ENCODE results near the gene DLGAP1. TPM values are rescaled to one million over a fixed set of nuclear protein-coding genes. Genes with fewer than 3 reads are reported as not detected.

The DLGAP1 gene
- total and polyA plus RNA-seq, 2 of the 4 experiments (the other 2 are of a cell fraction), result under 0.01 to 0.09 TPM

DNA sequence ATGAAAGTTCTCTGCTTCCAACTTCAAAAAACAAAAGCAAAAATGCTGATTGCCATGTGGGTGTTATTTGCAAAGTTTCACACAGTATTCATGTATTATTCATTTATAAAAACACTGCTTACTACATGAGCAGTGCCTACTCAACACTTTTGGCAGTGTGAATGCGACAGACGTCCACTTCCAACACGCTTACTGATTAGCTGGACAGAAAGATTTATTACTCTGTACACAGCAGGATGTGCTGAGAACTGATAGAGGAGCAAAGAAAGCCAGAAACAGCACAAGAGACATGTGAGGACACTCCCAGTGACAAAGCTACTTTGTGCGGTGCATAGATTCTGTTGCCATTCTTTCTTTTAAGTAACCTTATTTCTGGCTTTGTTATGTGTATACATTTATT, 258.8 kb downstream of the DLGAP1 start:
- Histone ChIP-seq H3K9me3 (ENCODE audit: control insufficient read depth, insufficient read depth, low read length) (no peaks in the 10 kb centered on the region; the same call in 1 of the 2 replicates), H3K79me1 (ENCODE audit: low read depth in 1 of 2, low read length in 2 of 2) (no peaks in the 10 kb centered on the region), H3K4me3 (ENCODE audit: insufficient read depth, low read depth, low read length) (no peak overlapping the region), H3K14ac (replicated peaks; ENCODE audit: low read depth, low read length) (no peak overlapping the region), H3K4ac (ENCODE audit: low read depth, low read length) (no peak overlapping the region), H3K4me2 (ENCODE audit: low read depth, low read length) (no peak overlapping the region), H3K18ac (ENCODE audit: low read depth, low read length) (no peak overlapping the region), H2BK15ac (ENCODE audit: low read depth, low read length) (no peak overlapping the region), H3K27me3 (ENCODE audit: control insufficient read depth, insufficient read depth, low read length) (no peaks in the 10 kb centered on the region), H4K5ac (ENCODE audit: low read depth, low read length) (no peak overlapping the region), H4K91ac (ENCODE audit: insufficient read depth, low read depth, low read length) (no peak overlapping the region), H3K56ac (ENCODE audit: extremely low read depth, insufficient read depth, low read length) (no peak overlapping the region), H2AK9ac (replicated peaks; ENCODE audit: low read depth, low read length, poor library complexity) (no peak overlapping the region), H2BK20ac (ENCODE audit: low read depth, low read length) (no peak overlapping the region), H2BK5ac (ENCODE audit: low read depth, low read length, poor library complexity, severe bottlenecking) (no peak overlapping the region), H2AFZ (replicated peaks; ENCODE audit: low read length, poor library complexity) (no peak overlapping the region), H3K23ac (ENCODE audit: low read depth, low read length) (no peak overlapping the region), H4K8ac (ENCODE audit: low read depth in 2 of 2, low read length in 2 of 2) (no peak overlapping the region), H4K20me1 (ENCODE audit: insufficient read depth, low read length) (no peaks in the 10 kb centered on the region), H3K36me3 (ENCODE audit: control insufficient read depth, insufficient read depth, low read length) (no peaks in the 10 kb centered on the region), H3K9ac (ENCODE audit: low read depth, low read length) (no peak overlapping the region), H3K27ac (ENCODE audit: insufficient read depth, low read length) (no peak overlapping the region), H3K4me1 (ENCODE audit: control insufficient read depth, insufficient read depth, low read length) (no peaks in the 10 kb centered on the region), H3K9me1 (ENCODE audit: insufficient read depth, low read length) (no peaks in the 10 kb centered on the region), H2AK5ac (ENCODE audit: low read depth, low read length) (no peak overlapping the region), H2BK120ac (ENCODE audit: low read depth, low read length) (no peak overlapping the region)
- intact Hi-C loops (cut with micrococcal nuclease), result no loop called here
- in situ Hi-C loops (cut with MboI; ENCODE audit: low sequenced_read_pairs), result loop anchor here (10.0 kb wide), 1 partner anchor 58 kb away; no protein-coding TSS in a partner anchor
- DNase-seq (no peak), ATAC-seq (ENCODE audit: low read depth) (no peak)
- BruUV-seq (replicated peaks), result no TSS peak
- ChIA-PET CTCF (no interaction called here), POLR2A (ENCODE audit: unreplicated experiment) (no interaction called here)
- dilution Hi-C loops (cut with HindIII; ENCODE audit: low sequenced_read_pairs, unreplicated experiment), result no loop called here
- no peak for TF ChIP-seq RFX5 (IDR thresholded peaks at IDR 0.05; ENCODE audit: low read depth, low read length)
- no peak for TF ChIP-seq CHD1 (IDR thresholded peaks at IDR 0.05; ENCODE audit: low read depth, low read length)
- no peak for TF ChIP-seq SMC3 (IDR thresholded peaks at IDR 0.05; ENCODE audit: low read depth, low read length)
- no peak for TF ChIP-seq CEBPB (IDR thresholded peaks at IDR 0.05; ENCODE audit: low read depth, low read length)
- TF ChIP-seq MXI1 (IDR thresholded peaks at IDR 0.05; ENCODE audit: borderline replicate concordance, low read depth, low read length), result no peak
- TF ChIP-seq MAZ (IDR thresholded peaks at IDR 0.05; ENCODE audit: borderline replicate concordance, low read depth, low read length), result no peak
- TF ChIP-seq FOS (IDR thresholded peaks at IDR 0.05; ENCODE audit: low read depth, low read length), result no peak
- no peak for TF ChIP-seq POLR2A (IDR thresholded peaks at IDR 0.05; ENCODE audit: low read depth, low read length)
- TF ChIP-seq, protein P1, sequence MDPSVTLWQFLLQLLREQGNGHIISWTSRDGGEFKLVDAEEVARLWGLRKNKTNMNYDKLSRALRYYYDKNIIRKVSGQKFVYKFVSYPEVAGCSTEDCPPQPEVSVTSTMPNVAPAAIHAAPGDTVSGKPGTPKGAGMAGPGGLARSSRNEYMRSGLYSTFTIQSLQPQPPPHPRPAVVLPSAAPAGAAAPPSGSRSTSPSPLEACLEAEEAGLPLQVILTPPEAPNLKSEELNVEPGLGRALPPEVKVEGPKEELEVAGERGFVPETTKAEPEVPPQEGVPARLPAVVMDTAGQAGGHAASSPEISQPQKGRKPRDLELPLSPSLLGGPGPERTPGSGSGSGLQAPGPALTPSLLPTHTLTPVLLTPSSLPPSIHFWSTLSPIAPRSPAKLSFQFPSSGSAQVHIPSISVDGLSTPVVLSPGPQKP (IDR thresholded peaks at IDR 0.05; ENCODE audit: borderline replicate concordance, low read depth, low read length), result no peak
- TF ChIP-seq NFE2L2 (IDR thresholded peaks at IDR 0.05; ENCODE audit: low read depth, low read length), result no peak
- TF ChIP-seq, protein P2, sequence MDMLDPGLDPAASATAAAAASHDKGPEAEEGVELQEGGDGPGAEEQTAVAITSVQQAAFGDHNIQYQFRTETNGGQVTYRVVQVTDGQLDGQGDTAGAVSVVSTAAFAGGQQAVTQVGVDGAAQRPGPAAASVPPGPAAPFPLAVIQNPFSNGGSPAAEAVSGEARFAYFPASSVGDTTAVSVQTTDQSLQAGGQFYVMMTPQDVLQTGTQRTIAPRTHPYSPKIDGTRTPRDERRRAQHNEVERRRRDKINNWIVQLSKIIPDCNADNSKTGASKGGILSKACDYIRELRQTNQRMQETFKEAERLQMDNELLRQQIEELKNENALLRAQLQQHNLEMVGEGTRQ (IDR thresholded peaks at IDR 0.05; ENCODE audit: low read depth, low read length), result no peak
- no peak for TF ChIP-seq RCOR1 (IDR thresholded peaks at IDR 0.05; ENCODE audit: insufficient replicate concordance, low read length)
- WGBS, 2 experiments (ENCODE audit: extremely low coverage in 2 of 2, insufficient read length in 1 of 2), result no CpG with 5 or more reads among the region's 4 CpGs
